Hematopoietic multipotent progenitor cell (in vitro differentiated cells): Measurements from ENCODE around the gene ASB10. TPM values are rescaled to one million over a fixed set of nuclear protein-coding genes. Genes with fewer than 3 reads are reported as not detected.

ENCODE experiments used
- DNase-seq, 3 donors: peaks; one replicate each; pipeline ENCODE4 v3.0.0-alpha.2; 2011 to 2015; ENCODE audit warnings: low read depth in 2 of 3, low spot score in 2 of 3
- total RNA-seq: library from RNA; depleted of rRNA; stranded (reverse); fragments of >200 nt; gene quantifications from one replicate; pipeline ENCODE4 v1.2.3, GENCODE V29; 2012

ASB10 gene
- total RNA-seq = not detected

GRCh38 chr7:151186640-151187408 is at the start of gene ASB10:
ASB10 (minus strand) TSS chr7:151187250; CDS start chr7:151187130, 120 bp downstream.
- no peak for DNase-seq

- DNase-seq = no peak
Observed at GRCh38 chr7:151236406-151236805, 49.4 kb upstream of the ASB10 start.

GRCh38 chr7:151235091-151235787 is 48.2 kb upstream of the ASB10 start:
- DNase-seq = no peak

- no peak for DNase-seq
Observed at GRCh38 chr7:151233804-151234203, 46.8 kb upstream of the ASB10 start.

GRCh38 chr7:151232917-151233701 is 46.1 kb upstream of the ASB10 start:
- DNase-seq = peak in 2 of 3 donors; percentile 88 to 94

GRCh38 chr7:151232091-151232916 is 45.3 kb upstream of the ASB10 start, which contains the start of gene CHPF2:
CHPF2 (plus strand) TSS chr7:151232483; CDS start chr7:151234012, 1,529 bp downstream.
- DNase-seq = peak; percentile 67 to 93 (median 91)

GRCh38 chr7:151231080-151231479 is 44.0 kb upstream of the ASB10 start:
- DNase-seq = no peak

GRCh38 chr7:151229249-151229648 is 42.2 kb upstream of the ASB10 start:
- no peak for DNase-seq

- no peak for DNase-seq
Observed at GRCh38 chr7:151228024-151228866, 41.2 kb upstream of the ASB10 start.

- DNase-seq = peak; percentile 92 to 99 (median 98)
Observed at GRCh38 chr7:151226875-151227782, 40.1 kb upstream of the ASB10 start, which contains the start of gene ABCF2. ABCF2 (minus strand) TSS chr7:151227205; CDS start chr7:151226458, 747 bp downstream.

- DNase-seq = no peak
Observed at GRCh38 chr7:151226560-151226874, 39.5 kb upstream of the ASB10 start.

GRCh38 chr7:151225948-151226510 is 39.0 kb upstream of the ASB10 start:
- DNase-seq = no peak

GRCh38 chr7:151223728-151224127 is 36.7 kb upstream of the ASB10 start:
- DNase-seq = no peak

GRCh38 chr7:151218170-151218569 is 31.1 kb upstream of the ASB10 start:
- no peak for DNase-seq

GRCh38 chr7:151215396-151215795 is 28.3 kb upstream of the ASB10 start:
- no peak for DNase-seq

- DNase-seq = no peak
Observed at GRCh38 chr7:151213826-151214225, 26.8 kb upstream of the ASB10 start.

GRCh38 chr7:151212626-151213025 is 25.6 kb upstream of the ASB10 start:
- no peak for DNase-seq

- DNase-seq = no peak
Observed at GRCh38 chr7:151211155-151211772, 24.2 kb upstream of the ASB10 start.
